CD14-positive monocyte (primary cell): ENCODE data around the gene LARP7. TPM values are rescaled to one million over a fixed set of nuclear protein-coding genes. Genes with fewer than 3 reads are reported as not detected.

ENCODE experiments used
- DNase-seq, 3 donors: peaks; one replicate each; pipeline ENCODE4 v3.0.0-alpha.2; 2011 to 2022
- H2AFZ ChIP-seq: 2 replicates; pipeline ENCODE4 v1.6.0; 2012; ENCODE audit warnings: mild to moderate bottlenecking, low read depth, low read length, inconsistent platforms; ENCODE audit not compliant: insufficient read depth, poor library complexity, severe bottlenecking
- H3K27ac ChIP-seq, 2 donors: 1 replicate in 1 of 2; 2 replicates in 1 of 2; pipeline ENCODE4 v1.5.1; 2012 to 2013; ENCODE audit warnings: low read length in 2 of 2, control low read depth in 1 of 2, inconsistent platforms in 1 of 2, low read depth in 1 of 2, mild to moderate bottlenecking in 1 of 2
- H3K27me3 ChIP-seq, 2 donors: one replicate each; pipeline versions ENCODE4 v1.6.0 to v1.6.1; 2011 to 2013; ENCODE audit warnings: low read length in 2 of 2; ENCODE audit not compliant: control insufficient read depth in 2 of 2, insufficient read depth in 2 of 2
- H3K36me3 ChIP-seq, 2 donors: replicated peaks in 1 of 2; 1 replicate in 1 of 2; 2 replicates in 1 of 2; pipeline versions ENCODE4 v1.5.1 to v1.6.1; 2012 to 2013; ENCODE audit warnings: low read length in 2 of 2, control low read depth in 1 of 2, inconsistent platforms in 1 of 2, mild to moderate bottlenecking in 1 of 2; ENCODE audit not compliant: insufficient read depth in 2 of 2, control insufficient read depth in 1 of 2
- H3K4me1 ChIP-seq, 2 donors: 1 replicate in 1 of 2; 2 replicates in 1 of 2; pipeline versions ENCODE4 v1.5.1 to v1.6.1; 2012 to 2013; ENCODE audit warnings: low read length in 2 of 2, control low read depth in 1 of 2, inconsistent platforms in 1 of 2, mild to moderate bottlenecking in 1 of 2, moderate library complexity in 1 of 2; ENCODE audit not compliant: insufficient read depth in 2 of 2, control insufficient read depth in 1 of 2
- H3K4me2 ChIP-seq: replicated peaks from 2 replicates; pipeline ENCODE3; 2012; ENCODE audit warnings: low read length, moderate library complexity, mild to moderate bottlenecking; ENCODE audit not compliant: poor library complexity, severe bottlenecking; ENCODE audit errors: extremely low read depth
- H3K4me3 ChIP-seq, 3 experiments: fragments of 200-600 bp in 1 of 3; sonication (generic) in 1 of 3; replicated peaks in 1 of 3; 1 replicate in 2 of 3; 2 replicates in 1 of 3; pipeline ENCODE4 v1.5.1; 2011 to 2013; ENCODE audit warnings: low read length in 3 of 3, mild to moderate bottlenecking in 3 of 3, control low read depth in 2 of 3, low read depth in 2 of 3, inconsistent platforms in 1 of 3, moderate library complexity in 1 of 3
- H3K79me2 ChIP-seq: 2 replicates; pipeline ENCODE4 v1.6.0; 2012; ENCODE audit warnings: mild to moderate bottlenecking, control low read depth, inconsistent platforms, low read length, moderate library complexity; ENCODE audit not compliant: insufficient read depth
- H3K9ac ChIP-seq: 2 replicates; pipeline ENCODE4 v1.6.0; 2017; ENCODE audit warnings: low read length, mild to moderate bottlenecking; ENCODE audit not compliant: insufficient read depth, poor library complexity, severe bottlenecking
- H3K9me3 ChIP-seq, 2 donors: replicated peaks in 1 of 2; 1 replicate in 1 of 2; 2 replicates in 1 of 2; pipeline versions ENCODE4 v1.5.1 to v1.6.1; 2012 to 2013; ENCODE audit warnings: low read length in 2 of 2, control low read depth in 1 of 2; ENCODE audit not compliant: control insufficient read depth in 1 of 2, insufficient read depth in 1 of 2
- H4K20me1 ChIP-seq: 2 replicates; pipeline ENCODE4 v1.6.0; 2012; ENCODE audit warnings: mild to moderate bottlenecking, low read length, control low read depth, moderate library complexity; ENCODE audit not compliant: insufficient read depth
- H3K27ac Mint-ChIP-seq, 7 donors: one replicate each; pipeline ENCODE4 v1.8.0; 2020; ENCODE audit warnings: mild to moderate bottlenecking in 7 of 7, mixed read lengths in 7 of 7, moderate library complexity in 6 of 7, inconsistent platforms in 2 of 7
- H3K27me3 Mint-ChIP-seq, 3 donors: one replicate each; pipeline ENCODE4 v1.8.0; 2021 to 2022; ENCODE audit warnings: low read depth in 3 of 3, mild to moderate bottlenecking in 3 of 3, mixed read lengths in 3 of 3, moderate library complexity in 3 of 3, inconsistent platforms in 1 of 3
- H3K36me3 Mint-ChIP-seq, 2 donors: one replicate each; pipeline ENCODE4 v1.8.0; 2020; ENCODE audit warnings: mixed read lengths in 2 of 2, inconsistent platforms in 1 of 2, mild to moderate bottlenecking in 1 of 2
- H3K4me1 Mint-ChIP-seq: one replicate; pipeline ENCODE4 v1.8.0; 2020; ENCODE audit warnings: mild to moderate bottlenecking, mixed read lengths
- H3K4me3 Mint-ChIP-seq, 2 donors: one replicate each; pipeline ENCODE4 v1.8.0; 2020; ENCODE audit warnings: mild to moderate bottlenecking in 2 of 2, mixed read lengths in 2 of 2, moderate library complexity in 1 of 2
- H3K9me3 Mint-ChIP-seq, 7 donors: one replicate each; pipeline ENCODE4 v1.8.0; 2020 to 2022; ENCODE audit warnings: mixed read lengths in 7 of 7, mild to moderate bottlenecking in 6 of 7, moderate library complexity in 6 of 7, inconsistent platforms in 2 of 7
- WGBS: methylation state at CpG from one replicate; pipeline ENCODE4 v1.1.5; 2013; ENCODE audit warnings: missing lambda C conversion rate; ENCODE audit not compliant: insufficient coverage; 5-methylcytosine and 5-hydroxymethylcytosine counted together
- intact Hi-C, 2 donors: fragments of 100-400 bp; cut with micrococcal nuclease; formaldehyde crosslinking; loops; one replicate each; pipeline versions ENCODE4 v1.15.0 to v1.15.1; 2023
- polyA plus RNA-seq, 3 donors: library from polyadenylated mRNA; depleted of rRNA in 1 of 3; unstranded in 2 of 3; stranded (reverse) in 1 of 3; fragments of 300-500 nt in 2 of 3; fragments of >200 nt in 1 of 3; fragmentation: Illumina TruSeq in 2 of 3; gene quantifications; 1 replicate in 2 of 3; 2 replicates in 1 of 3; pipeline ENCODE4 v1.2.3, GENCODE V29; 2012 to 2021
- TF ChIP-seq, protein P1 (sequence below): fragments of 200-600 bp; IDR thresholded peaks from one replicate; pipeline ENCODE4 v1.8.0; 2022; ENCODE audit warnings: antibody characterized with exemption, mild to moderate bottlenecking

LARP7 gene
- polyA plus RNA-seq, 3 donors = 12.5 to 20.7 (median 14.1) TPM

DNA sequence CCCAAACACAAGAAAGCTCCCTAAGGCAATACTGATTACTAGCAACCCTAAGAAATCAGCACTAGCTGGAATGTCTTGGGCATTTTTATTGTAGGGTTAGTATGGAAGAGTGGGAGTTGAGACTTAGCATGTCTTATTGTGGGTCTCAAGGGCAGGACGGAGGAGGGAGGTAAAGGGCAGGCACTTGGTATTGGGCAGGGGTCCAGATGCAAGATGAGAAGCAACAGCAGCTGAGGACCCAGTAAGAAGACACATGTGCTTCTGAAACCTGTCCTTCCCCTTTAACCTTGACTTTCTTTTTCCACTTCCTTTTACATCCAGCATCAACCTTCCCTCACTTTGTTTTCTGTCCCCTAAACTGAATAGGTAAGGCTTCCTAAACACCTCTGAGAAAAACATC lies 37.4 kb downstream of the LARP7 start:
- no peaks in the 10 kb centered on the region for H3K9me3 ChIP-seq
- no peaks in the 10 kb centered on the region for H4K20me1 ChIP-seq
- no peak overlapping the region for H2AFZ ChIP-seq
- Mint-ChIP-seq H3K4me3 (no peak overlapping the region), H3K4me1 (no peaks in the 10 kb centered on the region), H3K27ac (no peak overlapping the region), H3K9me3 (no peaks in the 10 kb centered on the region), H3K36me3 (no peaks in the 10 kb centered on the region), H3K27me3 (peaks cover 0 to 2% (median 1%) of the 10 kb centered on the region in 3 donors)
- H3K4me3 ChIP-seq = no peak overlapping the region
- intact Hi-C loops = no loop called here
- no peak overlapping the region for H3K4me2 ChIP-seq
- no peaks in the 10 kb centered on the region for H3K36me3 ChIP-seq
- no peaks in the 10 kb centered on the region for H3K27me3 ChIP-seq
- TF ChIP-seq, protein P1, sequence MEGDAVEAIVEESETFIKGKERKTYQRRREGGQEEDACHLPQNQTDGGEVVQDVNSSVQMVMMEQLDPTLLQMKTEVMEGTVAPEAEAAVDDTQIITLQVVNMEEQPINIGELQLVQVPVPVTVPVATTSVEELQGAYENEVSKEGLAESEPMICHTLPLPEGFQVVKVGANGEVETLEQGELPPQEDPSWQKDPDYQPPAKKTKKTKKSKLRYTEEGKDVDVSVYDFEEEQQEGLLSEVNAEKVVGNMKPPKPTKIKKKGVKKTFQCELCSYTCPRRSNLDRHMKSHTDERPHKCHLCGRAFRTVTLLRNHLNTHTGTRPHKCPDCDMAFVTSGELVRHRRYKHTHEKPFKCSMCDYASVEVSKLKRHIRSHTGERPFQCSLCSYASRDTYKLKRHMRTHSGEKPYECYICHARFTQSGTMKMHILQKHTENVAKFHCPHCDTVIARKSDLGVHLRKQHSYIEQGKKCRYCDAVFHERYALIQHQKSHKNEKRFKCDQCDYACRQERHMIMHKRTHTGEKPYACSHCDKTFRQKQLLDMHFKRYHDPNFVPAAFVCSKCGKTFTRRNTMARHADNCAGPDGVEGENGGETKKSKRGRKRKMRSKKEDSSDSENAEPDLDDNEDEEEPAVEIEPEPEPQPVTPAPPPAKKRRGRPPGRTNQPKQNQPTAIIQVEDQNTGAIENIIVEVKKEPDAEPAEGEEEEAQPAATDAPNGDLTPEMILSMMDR = no peak
- no peak overlapping the region for H3K27ac ChIP-seq
- 83% methylated on average over 1 of the region's 1 CpG for WGBS
- H3K9ac ChIP-seq = no peak overlapping the region
- no peaks in the 10 kb centered on the region for H3K79me2 ChIP-seq
- H3K4me1 ChIP-seq = no peaks in the 10 kb centered on the region
- no peak for DNase-seq

GRCh38 chr4:112677519-112678091 lies 40.7 kb downstream of the LARP7 start:
- Histone ChIP-seq H3K79me2 (no peaks in the 10 kb centered on the region), H2AFZ (no peak overlapping the region), H3K27ac (no peak overlapping the region), H3K27me3 (no peaks in the 10 kb centered on the region), H3K9me3 (no peaks in the 10 kb centered on the region), H3K4me1 (no peaks in the 10 kb centered on the region), H3K4me3 (no peak overlapping the region), H3K9ac (no peak overlapping the region), H4K20me1 (no peaks in the 10 kb centered on the region), H3K4me2 (no peak overlapping the region), H3K36me3 (no peaks in the 10 kb centered on the region)
- no peak for DNase-seq
- TF ChIP-seq, protein P1 = no peak
- intact Hi-C loops = no loop called here
- no peak overlapping the region for H3K27ac Mint-ChIP-seq
- H3K4me3 Mint-ChIP-seq = no peak overlapping the region
- H3K4me1 Mint-ChIP-seq = no peaks in the 10 kb centered on the region
- H3K27me3 Mint-ChIP-seq = peaks cover 0 to 2% (median 1%) of the 10 kb centered on the region in 3 donors
- peaks cover 0 to 2% (median 0%) of the 10 kb centered on the region in 7 donors for H3K9me3 Mint-ChIP-seq
- 90% methylated on average over 2 of the region's 2 CpGs for WGBS
- no peaks in the 10 kb centered on the region for H3K36me3 Mint-ChIP-seq
